Left lung (tissue), 10 donors: ENCODE results near the gene CCDC50. TPM values are rescaled to one million over a fixed set of nuclear protein-coding genes. Genes with fewer than 3 reads are reported as not detected.

Experiments
- ATAC-seq: fragments of 200-7000 bp; cut with Tn5 transposase; one replicate; pipeline ENCODE4 v1.9.1; 2020; ENCODE audit warnings: moderate library complexity
- DNase-seq, 4 donors: peaks; one replicate each; pipeline ENCODE4 v3.0.0-alpha.2; 2013 to 2020
- H3K27ac ChIP-seq, 2 donors: fragments of 200-600 bp; sonication (generic) in 1 of 2; one replicate each; pipeline versions ENCODE4 v1.5.0 to v1.8.0; 2020 to 2021
- H3K27me3 ChIP-seq, 2 donors: fragments of 200-600 bp; sonication (generic) in 1 of 2; one replicate each; pipeline versions ENCODE4 v1.5.0 to v1.8.0; 2020 to 2021
- H3K36me3 ChIP-seq, 2 donors: fragments of 200-600 bp; sonication (generic) in 1 of 2; one replicate each; pipeline versions ENCODE4 v1.5.0 to v1.8.0; 2020 to 2021
- H3K4me1 ChIP-seq, 2 donors: fragments of 200-600 bp; one replicate each; pipeline ENCODE4 v1.8.0; 2021
- H3K4me3 ChIP-seq, 2 donors: fragments of 200-600 bp; sonication (generic) in 1 of 2; one replicate each; pipeline versions ENCODE4 v1.5.0 to v1.8.0; 2020 to 2021; ENCODE audit warnings: mild to moderate bottlenecking in 1 of 2
- H3K9me3 ChIP-seq, 2 donors: fragments of 200-600 bp; sonication (generic) in 1 of 2; one replicate each; pipeline versions ENCODE4 v1.5.0 to v1.8.0; 2020 to 2021
- intact Hi-C, 2 donors: fragments of 100-400 bp; cut with DNase I; formaldehyde crosslinking; loops; one replicate each; pipeline versions ENCODE4 v1.11.2 to v1.14.2; 2022
- polyA plus RNA-seq, 6 donors: library from polyadenylated mRNA; unstranded; fragments of 120-200 nt; gene quantifications; one replicate each; pipeline ENCODE4 v1.2.1, GENCODE V29; 2013; ENCODE audit not compliant: insufficient read length in 6 of 6
- total RNA-seq, 2 donors: library from RNA; stranded (reverse); fragmentation: NEBNext Ultra II Directional; extraction: Animal tissue kit (Norgen Biotek cat#: 25700); gene quantifications; one replicate each; pipeline ENCODE4 v1.2.1, GENCODE V29; 2021
- TF ChIP-seq, protein P1 (sequence below), 2 donors: fragments of 200-600 bp; sonication (generic) in 1 of 2; IDR thresholded peaks; one replicate each; pipeline versions ENCODE4 v1.5.0 to v1.8.0; 2021; ENCODE audit warnings: antibody characterized with exemption in 2 of 2
- donor health status: DM: no; HTN: yes; CAD: no.
- donor health status: DM: no; HTN: no; CAD: no.

The CCDC50 gene
- total and polyA plus RNA-seq, 8 donors = 49.7 to 85.1 (median 68.2) TPM

DNA sequence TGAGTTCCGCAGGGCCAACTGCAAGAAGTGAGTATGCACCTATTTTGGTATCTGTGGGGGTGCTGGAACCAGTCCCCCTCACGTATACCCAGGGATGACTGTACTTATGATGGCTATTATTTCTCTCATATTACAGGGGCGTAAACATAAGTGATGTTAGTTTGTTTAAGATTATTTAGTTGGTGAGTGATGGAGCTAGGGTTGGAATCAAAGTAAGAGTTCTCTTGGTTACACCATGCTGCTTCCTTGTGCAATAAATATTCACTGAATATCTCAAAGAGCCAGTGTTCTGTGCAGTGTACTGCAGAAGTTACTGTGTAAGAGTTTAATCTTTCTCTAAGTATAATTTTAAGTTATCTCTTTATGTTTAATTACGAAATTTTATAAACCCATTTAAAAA lies 13.9 kb downstream of the CCDC50 start:
- no peaks in the 10 kb centered on the region for H3K9me3 ChIP-seq
- intact Hi-C loops = no loop called here
- peaks cover 0 to 27% of the 10 kb centered on the region in 2 donors for H3K4me1 ChIP-seq
- H3K27ac ChIP-seq = no peak overlapping the region
- H3K4me3 ChIP-seq = no peak overlapping the region
- TF ChIP-seq, protein P1, sequence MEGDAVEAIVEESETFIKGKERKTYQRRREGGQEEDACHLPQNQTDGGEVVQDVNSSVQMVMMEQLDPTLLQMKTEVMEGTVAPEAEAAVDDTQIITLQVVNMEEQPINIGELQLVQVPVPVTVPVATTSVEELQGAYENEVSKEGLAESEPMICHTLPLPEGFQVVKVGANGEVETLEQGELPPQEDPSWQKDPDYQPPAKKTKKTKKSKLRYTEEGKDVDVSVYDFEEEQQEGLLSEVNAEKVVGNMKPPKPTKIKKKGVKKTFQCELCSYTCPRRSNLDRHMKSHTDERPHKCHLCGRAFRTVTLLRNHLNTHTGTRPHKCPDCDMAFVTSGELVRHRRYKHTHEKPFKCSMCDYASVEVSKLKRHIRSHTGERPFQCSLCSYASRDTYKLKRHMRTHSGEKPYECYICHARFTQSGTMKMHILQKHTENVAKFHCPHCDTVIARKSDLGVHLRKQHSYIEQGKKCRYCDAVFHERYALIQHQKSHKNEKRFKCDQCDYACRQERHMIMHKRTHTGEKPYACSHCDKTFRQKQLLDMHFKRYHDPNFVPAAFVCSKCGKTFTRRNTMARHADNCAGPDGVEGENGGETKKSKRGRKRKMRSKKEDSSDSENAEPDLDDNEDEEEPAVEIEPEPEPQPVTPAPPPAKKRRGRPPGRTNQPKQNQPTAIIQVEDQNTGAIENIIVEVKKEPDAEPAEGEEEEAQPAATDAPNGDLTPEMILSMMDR (IDR thresholded peaks at IDR 0.05) = no peak
- no peak for DNase-seq
- no peaks in the 10 kb centered on the region for H3K36me3 ChIP-seq
- ATAC-seq = peak; percentile 19
- no peaks in the 10 kb centered on the region for H3K27me3 ChIP-seq

DNA sequence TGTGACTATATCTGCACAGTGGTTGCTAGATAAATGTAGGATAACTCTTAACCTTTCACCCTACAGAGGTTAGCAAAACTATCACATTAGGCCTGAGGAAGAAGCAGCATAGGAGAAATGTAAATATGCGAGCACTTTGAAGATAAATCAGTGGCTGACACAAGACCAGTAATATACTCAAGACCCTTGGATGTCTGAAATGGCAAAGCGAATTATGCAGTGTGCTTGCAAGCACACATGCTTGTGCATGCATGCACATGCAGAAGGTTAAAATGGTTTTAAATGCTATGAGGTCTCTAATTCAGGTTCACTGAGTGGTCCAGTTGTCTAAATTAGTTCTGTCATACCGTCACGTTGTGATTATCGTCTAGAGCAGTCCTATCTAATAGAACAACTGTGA lies 14.7 kb downstream of the CCDC50 start:
- DNase-seq = no peak
- no peak overlapping the region for H3K4me3 ChIP-seq
- peaks cover 0 to 25% of the 10 kb centered on the region in 2 donors for H3K4me1 ChIP-seq
- H3K27ac ChIP-seq = no peak overlapping the region
- ATAC-seq = no peak
- no peaks in the 10 kb centered on the region for H3K27me3 ChIP-seq
- intact Hi-C loops = no loop called here
- TF ChIP-seq, protein P1 (IDR thresholded peaks at IDR 0.05) = no peak
- H3K9me3 ChIP-seq = no peaks in the 10 kb centered on the region
- H3K36me3 ChIP-seq = no peaks in the 10 kb centered on the region

DNA sequence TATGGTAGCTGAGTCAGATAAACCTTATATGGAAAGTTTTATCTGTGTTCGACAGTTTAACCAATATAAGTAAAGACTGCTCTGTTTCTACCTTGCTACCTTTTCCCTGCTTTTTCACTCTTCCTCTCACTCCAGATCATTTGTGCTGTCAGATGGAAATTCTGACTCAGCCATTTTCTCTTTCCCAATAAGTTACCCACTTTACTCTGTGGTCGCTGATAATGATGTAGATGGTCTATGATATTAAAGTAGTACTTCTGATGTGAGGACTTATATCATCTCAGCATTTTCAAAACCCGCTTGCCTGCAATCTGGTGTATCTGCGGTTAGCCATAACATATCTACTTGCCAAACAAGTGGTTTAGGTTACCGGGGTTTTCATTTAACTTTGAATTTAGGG lies 16.1 kb downstream of the CCDC50 start:
- Histone ChIP-seq H3K4me3 (no peak overlapping the region), H3K4me1 (peaks cover 7 to 20% of the 10 kb centered on the region in 2 donors), H3K9me3 (no peaks in the 10 kb centered on the region), H3K27me3 (no peaks in the 10 kb centered on the region), H3K27ac (no peak overlapping the region), H3K36me3 (no peaks in the 10 kb centered on the region)
- TF ChIP-seq, protein P1 (IDR thresholded peaks at IDR 0.05) = no peak
- no peak for ATAC-seq
- no peak for DNase-seq
- intact Hi-C loops = no loop called here

- no peaks in the 10 kb centered on the region for H3K9me3 ChIP-seq
- intact Hi-C loops = no loop called here
- H3K27ac ChIP-seq = no peak overlapping the region
- H3K4me3 ChIP-seq = no peak overlapping the region
- DNase-seq (no peak), ATAC-seq (no peak)
- no peaks in the 10 kb centered on the region for H3K36me3 ChIP-seq
- peaks cover 17 to 30% of the 10 kb centered on the region in 2 donors for H3K4me1 ChIP-seq
- no peaks in the 10 kb centered on the region for H3K27me3 ChIP-seq
- TF ChIP-seq, protein P1 (IDR thresholded peaks at IDR 0.05) = no peak
Measured at GRCh38 chr3:191347228-191347627, 18.0 kb downstream of the CCDC50 start.

- TF ChIP-seq, protein P1 (IDR thresholded peaks at IDR 0.05) = no peak
- H3K27me3 ChIP-seq = no peaks in the 10 kb centered on the region
- H3K27ac ChIP-seq = no peak overlapping the region
- peaks cover 17 to 25% of the 10 kb centered on the region in 2 donors for H3K4me1 ChIP-seq
- H3K4me3 ChIP-seq = no peak overlapping the region
- H3K36me3 ChIP-seq = no peaks in the 10 kb centered on the region
- DNase-seq (no peak), ATAC-seq (no peak)
- intact Hi-C loops = no loop called here
- no peaks in the 10 kb centered on the region for H3K9me3 ChIP-seq
Measured at GRCh38 chr3:191348098-191348497, 18.9 kb downstream of the CCDC50 start.
